HL-60 (cell line): ENCODE data around the gene NKD2.

Experiments
- POLR2AphosphoS5 ChIP-seq: IDR thresholded peaks from 2 replicates; pipeline ENCODE4 v1.6.1; 2012; ENCODE audit warnings: low read depth
- TF ChIP-seq, protein P1 (sequence below): IDR thresholded peaks from one replicate; pipeline ENCODE4 v1.5.1; 2011; ENCODE audit warnings: low read length, control low read depth, inconsistent platforms; ENCODE audit not compliant: insufficient read depth
- TF ChIP-seq, protein P2 (sequence below): IDR thresholded peaks from 2 replicates; pipeline ENCODE4 v1.6.1; 2012; ENCODE audit warnings: low read depth; ENCODE audit not compliant: insufficient replicate concordance

DNA sequence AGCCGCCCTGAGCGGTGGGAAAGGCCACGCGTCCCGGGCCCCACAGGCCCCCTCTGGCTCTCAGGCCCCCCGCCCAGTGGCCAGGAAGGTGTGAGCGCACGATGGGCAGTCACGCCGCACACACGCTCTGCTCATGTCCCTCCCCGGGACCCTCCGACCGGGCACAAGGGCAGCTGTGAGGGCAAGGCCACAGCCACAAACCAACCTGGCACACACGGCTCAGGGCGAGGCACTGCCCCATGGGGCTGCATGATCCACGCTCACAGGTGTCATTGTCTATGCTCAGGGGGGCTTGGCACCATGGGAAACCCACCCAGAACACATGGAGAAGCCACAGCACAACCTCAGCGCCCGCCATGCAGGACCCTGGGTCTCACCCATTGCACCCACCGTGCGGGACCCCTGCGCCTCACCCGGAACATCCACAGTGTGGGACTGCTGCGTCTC lies 52.0 kb downstream of the NKD2 start:
- TF ChIP-seq, protein P1, sequence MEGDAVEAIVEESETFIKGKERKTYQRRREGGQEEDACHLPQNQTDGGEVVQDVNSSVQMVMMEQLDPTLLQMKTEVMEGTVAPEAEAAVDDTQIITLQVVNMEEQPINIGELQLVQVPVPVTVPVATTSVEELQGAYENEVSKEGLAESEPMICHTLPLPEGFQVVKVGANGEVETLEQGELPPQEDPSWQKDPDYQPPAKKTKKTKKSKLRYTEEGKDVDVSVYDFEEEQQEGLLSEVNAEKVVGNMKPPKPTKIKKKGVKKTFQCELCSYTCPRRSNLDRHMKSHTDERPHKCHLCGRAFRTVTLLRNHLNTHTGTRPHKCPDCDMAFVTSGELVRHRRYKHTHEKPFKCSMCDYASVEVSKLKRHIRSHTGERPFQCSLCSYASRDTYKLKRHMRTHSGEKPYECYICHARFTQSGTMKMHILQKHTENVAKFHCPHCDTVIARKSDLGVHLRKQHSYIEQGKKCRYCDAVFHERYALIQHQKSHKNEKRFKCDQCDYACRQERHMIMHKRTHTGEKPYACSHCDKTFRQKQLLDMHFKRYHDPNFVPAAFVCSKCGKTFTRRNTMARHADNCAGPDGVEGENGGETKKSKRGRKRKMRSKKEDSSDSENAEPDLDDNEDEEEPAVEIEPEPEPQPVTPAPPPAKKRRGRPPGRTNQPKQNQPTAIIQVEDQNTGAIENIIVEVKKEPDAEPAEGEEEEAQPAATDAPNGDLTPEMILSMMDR, result no peak
- no peak for TF ChIP-seq POLR2AphosphoS5
- TF ChIP-seq, protein P2, sequence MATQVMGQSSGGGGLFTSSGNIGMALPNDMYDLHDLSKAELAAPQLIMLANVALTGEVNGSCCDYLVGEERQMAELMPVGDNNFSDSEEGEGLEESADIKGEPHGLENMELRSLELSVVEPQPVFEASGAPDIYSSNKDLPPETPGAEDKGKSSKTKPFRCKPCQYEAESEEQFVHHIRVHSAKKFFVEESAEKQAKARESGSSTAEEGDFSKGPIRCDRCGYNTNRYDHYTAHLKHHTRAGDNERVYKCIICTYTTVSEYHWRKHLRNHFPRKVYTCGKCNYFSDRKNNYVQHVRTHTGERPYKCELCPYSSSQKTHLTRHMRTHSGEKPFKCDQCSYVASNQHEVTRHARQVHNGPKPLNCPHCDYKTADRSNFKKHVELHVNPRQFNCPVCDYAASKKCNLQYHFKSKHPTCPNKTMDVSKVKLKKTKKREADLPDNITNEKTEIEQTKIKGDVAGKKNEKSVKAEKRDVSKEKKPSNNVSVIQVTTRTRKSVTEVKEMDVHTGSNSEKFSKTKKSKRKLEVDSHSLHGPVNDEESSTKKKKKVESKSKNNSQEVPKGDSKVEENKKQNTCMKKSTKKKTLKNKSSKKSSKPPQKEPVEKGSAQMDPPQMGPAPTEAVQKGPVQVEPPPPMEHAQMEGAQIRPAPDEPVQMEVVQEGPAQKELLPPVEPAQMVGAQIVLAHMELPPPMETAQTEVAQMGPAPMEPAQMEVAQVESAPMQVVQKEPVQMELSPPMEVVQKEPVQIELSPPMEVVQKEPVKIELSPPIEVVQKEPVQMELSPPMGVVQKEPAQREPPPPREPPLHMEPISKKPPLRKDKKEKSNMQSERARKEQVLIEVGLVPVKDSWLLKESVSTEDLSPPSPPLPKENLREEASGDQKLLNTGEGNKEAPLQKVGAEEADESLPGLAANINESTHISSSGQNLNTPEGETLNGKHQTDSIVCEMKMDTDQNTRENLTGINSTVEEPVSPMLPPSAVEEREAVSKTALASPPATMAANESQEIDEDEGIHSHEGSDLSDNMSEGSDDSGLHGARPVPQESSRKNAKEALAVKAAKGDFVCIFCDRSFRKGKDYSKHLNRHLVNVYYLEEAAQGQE, result no peak
